Spleen (tissue), 11 donors: Measurements from ENCODE around the gene CD38. TPM values are rescaled to one million over a fixed set of nuclear protein-coding genes. Genes with fewer than 3 reads are reported as not detected.

Experiments used
- DNase-seq: peaks from one replicate; pipeline ENCODE4 v3.0.0-alpha.2; 2020
- H3K27ac ChIP-seq, 8 donors: fragments of 200-600 bp; sonication (generic) in 7 of 8; 1 replicate in 4 of 8; 2 replicates in 4 of 8; pipeline versions ENCODE4 v1.5.0 to v1.8.0; 2016 to 2021; ENCODE audit warnings: inconsistent platforms in 4 of 8, mild to moderate bottlenecking in 4 of 8, moderate library complexity in 1 of 8
- H3K27me3 ChIP-seq, 7 donors: fragments of 200-600 bp; sonication (generic) in 6 of 7; replicated peaks in 1 of 7; 1 replicate in 4 of 7; 2 replicates in 3 of 7; pipeline versions ENCODE4 v1.5.0 to v1.8.0; 2016 to 2021; ENCODE audit warnings: inconsistent platforms in 3 of 7, mild to moderate bottlenecking in 1 of 7
- H3K36me3 ChIP-seq, 6 donors: fragments of 200-600 bp; sonication (generic) in 5 of 6; 1 replicate in 4 of 6; 2 replicates in 2 of 6; pipeline versions ENCODE4 v1.5.0 to v1.8.0; 2016 to 2021; ENCODE audit warnings: inconsistent platforms in 2 of 6
- H3K4me1 ChIP-seq, 6 donors: fragments of 200-600 bp; sonication (generic) in 5 of 6; 1 replicate in 3 of 6; 2 replicates in 3 of 6; pipeline versions ENCODE4 v1.5.0 to v1.8.0; 2016 to 2021; ENCODE audit warnings: inconsistent platforms in 3 of 6
- H3K4me3 ChIP-seq, 8 donors: fragments of 200-600 bp; sonication (generic) in 7 of 8; 1 replicate in 4 of 8; 2 replicates in 4 of 8; pipeline versions ENCODE4 v1.5.0 to v1.8.0; 2016 to 2021; ENCODE audit warnings: inconsistent platforms in 4 of 8, mild to moderate bottlenecking in 4 of 8, moderate library complexity in 2 of 8
- H3K9me3 ChIP-seq, 8 donors: fragments of 200-600 bp; sonication (generic) in 7 of 8; 1 replicate in 4 of 8; 2 replicates in 4 of 8; pipeline versions ENCODE4 v1.5.0 to v1.8.0; 2016 to 2021; ENCODE audit warnings: inconsistent platforms in 4 of 8
- POLR2A ChIP-seq, 3 donors: fragments of 450-650 bp; IDR thresholded peaks; one replicate each; pipeline ENCODE4 v1.5.1; 2017; ENCODE audit warnings: antibody characterized with exemption in 3 of 3, mild to moderate bottlenecking in 1 of 3
- POLR2AphosphoS5 ChIP-seq, 3 donors: sonication (generic); formaldehyde crosslinking; IDR thresholded peaks; one replicate each; pipeline ENCODE4 v1.5.1; 2017; ENCODE audit warnings: antibody characterized with exemption in 3 of 3
- WGBS, 5 donors: extraction: QIAGEN DNeasy Blood & Tissue Kit in 3 of 5; methylation state at CpG; one replicate each; pipeline versions ENCODE4 v1.1.5 to v1.1.7; 2013 to 2018; 5-methylcytosine and 5-hydroxymethylcytosine counted together
- intact Hi-C: fragments of 100-400 bp; cut with DNase I; formaldehyde crosslinking; loops from one replicate; pipeline ENCODE4 v1.15.0; 2023; ENCODE audit warnings: low total_unique reads
- polyA plus RNA-seq, 3 donors: library from polyadenylated mRNA; stranded (reverse); fragments of 200-250 nt; gene quantifications; one replicate each; pipeline ENCODE4 v1.2.1, GENCODE V29; 2013
- total RNA-seq, 7 donors: library from RNA; depleted of rRNA in 3 of 7; stranded (reverse); fragments of >200 nt in 3 of 7; fragmentation: NEBNext Ultra II Directional in 4 of 7; extraction: Animal tissue kit (Norgen Biotek cat#: 25700) in 4 of 7; gene quantifications; one replicate each; pipeline versions ENCODE4 v1.1.0 to v1.2.1, GENCODE V29; 2016 to 2021
- TF ChIP-seq, protein P1 (sequence below), 11 experiments: fragments of 200-600 bp in 7 of 11; fragments of 450-650 bp in 4 of 11; sonication (generic) in 4 of 11; IDR thresholded peaks in 8 of 11; conservative IDR thresholded peaks in 3 of 11; 1 replicate in 7 of 11; 2 replicates in 4 of 11; pipeline versions ENCODE4 v1.4.0 to v1.8.0; 2016 to 2021; ENCODE audit warnings: antibody characterized with exemption in 11 of 11, inconsistent platforms in 4 of 11, mild to moderate bottlenecking in 1 of 11
- donor health status: healthy with polysubstance abuse.
- donor health status: DM: no; HTN: no; CAD: no; lungs with moderate emphysema.
- donor health status: DM: no; HTN: no; CAD: no.
- donor health status: Bipolar disorder and iron deficiency.
- donor health status: healthy.
- donor health status: DM: no; HTN: no; CAD: no.
- donor health status: DM: yes; HTN: yes; CAD: no.

CD38 gene
- total and polyA plus RNA-seq, 10 donors = 4.9 to 92.9 (median 54.4) TPM

DNA sequence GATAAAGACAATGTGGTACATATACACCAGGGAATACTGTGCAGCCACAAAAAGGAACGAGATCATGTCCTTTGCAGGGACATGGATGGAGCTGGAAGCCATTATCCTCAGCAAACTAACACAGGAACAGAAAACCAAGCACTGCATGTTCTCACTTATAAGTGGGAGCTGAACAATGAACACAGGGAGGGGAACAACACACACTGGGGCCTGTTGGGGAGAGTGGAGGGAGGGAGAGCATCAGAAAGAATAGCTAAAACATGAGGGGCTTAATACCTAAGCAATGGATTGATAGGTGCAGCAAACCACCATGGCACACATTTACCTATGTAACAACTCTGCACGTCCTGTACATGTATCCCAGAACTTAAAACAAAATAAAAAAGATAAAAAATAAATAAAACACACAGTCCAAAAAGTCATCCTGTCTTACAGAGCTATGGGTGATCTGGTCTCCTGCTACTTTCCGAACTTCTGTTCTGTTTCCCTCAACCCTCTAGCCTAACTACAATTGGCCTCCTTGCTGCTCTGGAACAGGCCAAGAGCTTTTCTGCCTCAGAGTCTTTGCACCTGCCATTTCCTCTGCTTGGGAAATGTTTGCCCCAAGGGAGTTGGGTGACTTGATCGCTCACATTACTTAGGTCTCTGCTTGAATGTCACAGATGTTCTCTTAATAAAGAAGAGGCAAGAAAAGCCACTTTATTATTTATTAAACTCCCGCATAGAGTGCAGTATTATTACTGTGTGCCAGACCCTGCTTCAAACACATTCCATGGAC, 1.1 kb upstream of the CD38 start:
- Histone ChIP-seq H3K36me3 (no peaks in the 10 kb centered on the region), H3K4me1 (peaks cover 17 to 66% (median 46%) of the 10 kb centered on the region in 6 donors), H3K27ac (peak overlapping the region in 4 of 8 donors; percentile 36 to 88 (median 86)), H3K9me3 (no peaks in the 10 kb centered on the region), H3K4me3 (peak overlapping the region in 1 of 8 donors; percentile 61), H3K27me3 (no peaks in the 10 kb centered on the region)
- DNase-seq = no peak
- intact Hi-C loops = no loop called here
- WGBS, 5 donors = 78 to 85% (median 81%) methylated on average over 5 of the region's 5 CpGs
- TF ChIP-seq POLR2A (IDR thresholded peaks at IDR 0.05) (no peak), POLR2AphosphoS5 (IDR thresholded peaks at IDR 0.05) (no peak)
- TF ChIP-seq, protein P1, sequence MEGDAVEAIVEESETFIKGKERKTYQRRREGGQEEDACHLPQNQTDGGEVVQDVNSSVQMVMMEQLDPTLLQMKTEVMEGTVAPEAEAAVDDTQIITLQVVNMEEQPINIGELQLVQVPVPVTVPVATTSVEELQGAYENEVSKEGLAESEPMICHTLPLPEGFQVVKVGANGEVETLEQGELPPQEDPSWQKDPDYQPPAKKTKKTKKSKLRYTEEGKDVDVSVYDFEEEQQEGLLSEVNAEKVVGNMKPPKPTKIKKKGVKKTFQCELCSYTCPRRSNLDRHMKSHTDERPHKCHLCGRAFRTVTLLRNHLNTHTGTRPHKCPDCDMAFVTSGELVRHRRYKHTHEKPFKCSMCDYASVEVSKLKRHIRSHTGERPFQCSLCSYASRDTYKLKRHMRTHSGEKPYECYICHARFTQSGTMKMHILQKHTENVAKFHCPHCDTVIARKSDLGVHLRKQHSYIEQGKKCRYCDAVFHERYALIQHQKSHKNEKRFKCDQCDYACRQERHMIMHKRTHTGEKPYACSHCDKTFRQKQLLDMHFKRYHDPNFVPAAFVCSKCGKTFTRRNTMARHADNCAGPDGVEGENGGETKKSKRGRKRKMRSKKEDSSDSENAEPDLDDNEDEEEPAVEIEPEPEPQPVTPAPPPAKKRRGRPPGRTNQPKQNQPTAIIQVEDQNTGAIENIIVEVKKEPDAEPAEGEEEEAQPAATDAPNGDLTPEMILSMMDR (IDR thresholded peaks at IDR 0.05 in 8 of 11, conservative IDR thresholded peaks at IDR 0.05 in 3 of 11) = no peak

DNA sequence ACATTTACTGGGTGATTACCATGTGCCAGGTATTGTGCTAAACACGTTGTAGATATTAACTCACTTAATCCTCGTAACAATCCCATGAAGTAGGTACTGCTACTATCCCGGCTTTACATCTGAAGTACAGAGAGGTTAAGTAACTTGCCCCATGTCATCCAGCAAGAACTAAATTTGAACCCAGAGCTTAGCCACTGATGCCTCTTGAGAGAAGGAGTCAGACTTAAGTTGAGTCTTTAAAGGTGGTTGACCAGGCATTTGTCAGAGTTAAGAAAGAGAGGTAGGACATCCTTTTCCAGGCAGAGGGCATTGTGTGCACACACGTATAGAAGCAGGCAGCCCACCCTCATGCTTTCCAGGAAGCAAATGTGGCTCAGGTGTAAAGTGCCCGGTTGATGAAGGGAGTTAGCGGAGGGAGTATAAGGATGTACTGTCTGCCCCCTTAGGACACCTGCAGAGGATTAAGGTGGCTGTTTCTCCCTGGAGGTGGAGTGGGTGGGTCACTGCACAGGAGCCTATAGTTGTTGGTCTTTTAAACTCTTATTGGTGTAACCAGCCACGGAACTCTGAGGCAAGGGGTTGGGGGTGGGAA, 335 bp upstream of the CD38 start:
- TF ChIP-seq, protein P1 (IDR thresholded peaks at IDR 0.05 in 8 of 11, conservative IDR thresholded peaks at IDR 0.05 in 3 of 11) = no peak
- TF ChIP-seq POLR2AphosphoS5 (IDR thresholded peaks at IDR 0.05) (no peak), POLR2A (IDR thresholded peaks at IDR 0.05) (no peak)
- Histone ChIP-seq H3K36me3 (peaks cover 0 to under 1% (median 0%) of the 10 kb centered on the region in 6 donors), H3K27ac (peak overlapping the region in 7 of 8 donors; percentile 36 to 88 (median 86)), H3K27me3 (no peaks in the 10 kb centered on the region), H3K9me3 (no peaks in the 10 kb centered on the region), H3K4me3 (peak overlapping the region in 7 of 8 donors; percentile 53 to 80 (median 67)), H3K4me1 (peaks cover 19 to 66% (median 53%) of the 10 kb centered on the region in 6 donors)
- intact Hi-C loops = no loop called here
- DNase-seq = no peak
- WGBS, 5 donors = 49 to 56% (median 53%) methylated on average over 7 of the region's 7 CpGs

DNA sequence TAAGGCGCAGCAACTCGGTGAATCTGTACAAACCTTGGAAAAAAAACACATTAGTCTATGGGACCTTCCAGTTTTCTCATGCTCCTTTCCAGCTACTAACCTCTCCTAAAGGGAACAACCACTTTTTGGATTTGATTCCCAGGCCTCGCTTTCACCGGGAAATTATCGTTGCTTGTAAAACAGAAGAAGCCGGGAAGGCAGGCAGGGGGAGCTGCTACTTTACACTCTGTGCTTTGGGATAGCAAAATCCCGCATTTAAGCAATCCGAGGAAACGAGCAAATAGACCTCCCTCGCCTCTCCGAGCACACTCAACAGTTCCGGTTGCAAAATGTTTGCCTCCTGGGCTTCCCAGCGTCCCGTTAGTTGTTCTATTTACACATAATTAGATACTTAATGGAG, 1.2 kb downstream of the CD38 start:
- Histone ChIP-seq H3K4me3 (peak overlapping the region; percentile 53 to 80 (median 68)), H3K27ac (peak overlapping the region; percentile 79 to 88 (median 86)), H3K4me1 (peaks cover 22 to 80% (median 67%) of the 10 kb centered on the region in 6 donors), H3K36me3 (peaks cover 0 to 11% (median 0%) of the 10 kb centered on the region in 6 donors), H3K27me3 (no peaks in the 10 kb centered on the region), H3K9me3 (no peaks in the 10 kb centered on the region)
- TF ChIP-seq, protein P1 (IDR thresholded peaks at IDR 0.05 in 8 of 11, conservative IDR thresholded peaks at IDR 0.05 in 3 of 11) = peak in 5 of 11 experiments; percentile 20 to 36 (median 25)
- TF ChIP-seq POLR2A (IDR thresholded peaks at IDR 0.05) (no peak), POLR2AphosphoS5 (IDR thresholded peaks at IDR 0.05) (no peak)
- intact Hi-C loops = no loop called here
- no peak for DNase-seq
- WGBS, 5 donors = 0 to 2% (median 1%) methylated on average over 14 of the region's 14 CpGs

DNA sequence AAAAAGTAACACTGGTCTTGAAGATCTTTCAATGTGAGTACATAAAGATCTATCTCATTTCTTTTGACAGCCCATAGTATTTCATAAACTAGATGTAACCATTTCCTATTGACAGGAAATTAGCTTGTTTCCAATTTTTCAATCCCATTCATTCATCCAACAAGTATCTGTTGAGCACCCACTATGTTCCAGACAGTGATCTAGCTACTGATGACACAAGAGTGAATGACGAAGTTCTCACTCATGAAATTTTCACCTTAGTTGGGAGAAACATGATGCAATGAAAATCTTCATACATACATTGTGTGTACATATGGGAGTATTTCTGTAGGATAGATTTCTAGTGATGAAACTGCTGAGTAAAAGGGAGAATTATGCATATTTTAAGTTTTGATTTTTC, 1.7 kb downstream of the CD38 start:
- no peak for DNase-seq
- Histone ChIP-seq H3K27ac (peak overlapping the region; percentile 79 to 88 (median 86)), H3K27me3 (no peaks in the 10 kb centered on the region), H3K4me3 (peak overlapping the region; percentile 53 to 80 (median 68)), H3K36me3 (peaks cover 0 to 11% (median 0%) of the 10 kb centered on the region in 6 donors), H3K4me1 (peaks cover 24 to 85% (median 71%) of the 10 kb centered on the region in 6 donors), H3K9me3 (no peaks in the 10 kb centered on the region)
- WGBS, 5 donors = 35 to 60% (median 47%) methylated on average over 1 of the region's 1 CpG
- TF ChIP-seq POLR2A (IDR thresholded peaks at IDR 0.05) (no peak), POLR2AphosphoS5 (IDR thresholded peaks at IDR 0.05) (no peak)
- TF ChIP-seq, protein P1 (IDR thresholded peaks at IDR 0.05 in 8 of 11, conservative IDR thresholded peaks at IDR 0.05 in 3 of 11) = no peak
- intact Hi-C loops = no loop called here
